Fibroblast of peridontal ligament (primary cell): ENCODE data around the gene ROBO4.
A peak's percentile ranks its signal among the peaks of the same experiment; 100 is the strongest.

Experiments used
- DNase-seq: peaks from one replicate; pipeline ENCODE4 v3.0.0-alpha.2; 2010; ENCODE audit errors: extremely low read depth

The ROBO4 gene

GRCh38 chr11:124873951-124874350 is 23.7 kb downstream of the ROBO4 start:
- no peak for DNase-seq

- DNase-seq: no peak
Observed at GRCh38 chr11:124872741-124873140, 24.9 kb downstream of the ROBO4 start.

- DNase-seq: no peak
Observed at GRCh38 chr11:124872280-124872679, 25.4 kb downstream of the ROBO4 start.

- no peak for DNase-seq
Observed at GRCh38 chr11:124870430-124870829, 27.2 kb downstream of the ROBO4 start.

GRCh38 chr11:124869856-124870387 is 27.7 kb downstream of the ROBO4 start:
- no peak for DNase-seq

- DNase-seq: no peak
Observed at GRCh38 chr11:124869331-124869730, 28.3 kb downstream of the ROBO4 start.

GRCh38 chr11:124868331-124869274 is 29.1 kb downstream of the ROBO4 start:
- DNase-seq: no peak

GRCh38 chr11:124867700-124868099 is 30.0 kb downstream of the ROBO4 start:
- peak; percentile 30 for DNase-seq

GRCh38 chr11:124865902-124866851 is 31.5 kb downstream of the ROBO4 start:
- DNase-seq: no peak

GRCh38 chr11:124865181-124865901 is 32.3 kb downstream of the ROBO4 start, which contains the start of gene ROBO3:
Gene ROBO3 (plus strand): TSS chr11:124865432. CDS start chr11:124865578, 146 bp downstream.
- DNase-seq: no peak

- no peak for DNase-seq
Observed at GRCh38 chr11:124864892-124865180, 32.8 kb downstream of the ROBO4 start.

- no peak for DNase-seq
Observed at GRCh38 chr11:124864176-124864891, 33.3 kb downstream of the ROBO4 start.

GRCh38 chr11:124863826-124864165 is 33.9 kb downstream of the ROBO4 start:
- DNase-seq: no peak

GRCh38 chr11:124863137-124863825 is 34.4 kb downstream of the ROBO4 start:
- DNase-seq: peak; percentile 19

- no peak for DNase-seq
Observed at GRCh38 chr11:124861670-124862069, 36.0 kb downstream of the ROBO4 start.

GRCh38 chr11:124859171-124859570 is 38.5 kb downstream of the ROBO4 start:
- DNase-seq: no peak

- no peak for DNase-seq
Observed at GRCh38 chr11:124846070-124846673, 51.5 kb downstream of the ROBO4 start.

- no peak for DNase-seq
Observed at GRCh38 chr11:124844664-124845079, 53.0 kb downstream of the ROBO4 start.

GRCh38 chr11:124843616-124843910 is 54.1 kb downstream of the ROBO4 start:
- DNase-seq: no peak

- no peak for DNase-seq
Observed at GRCh38 chr11:124842305-124842704, 55.4 kb downstream of the ROBO4 start.
